Right ventricle myocardium inferior (tissue), 1 donor: ENCODE data around the gene ALPG. TPM values are rescaled to one million over a fixed set of nuclear protein-coding genes. Genes with fewer than 3 reads are reported as not detected.
"Not testable (repeated sequence)": the region's sequence is repeated elsewhere in the genome, so short reads cannot be mapped to it uniquely, and the experiment has no call there.

Source experiments
- ATAC-seq: fragments of 200-7000 bp; cut with Tn5 transposase; one replicate; pipeline ENCODE4 v1.9.1; 2020; ENCODE audit warnings: mild to moderate bottlenecking, moderate library complexity
- DNase-seq: peaks from one replicate; pipeline ENCODE4 v3.0.0; 2021; ENCODE audit errors: missing footprints
- intact Hi-C: fragments of 100-400 bp; cut with DNase I; formaldehyde crosslinking; loops from one replicate; pipeline ENCODE4 v1.11.0; 2022
- total RNA-seq: library from RNA; stranded (reverse); fragmentation: NEBNext Ultra II Directional; extraction: Animal tissue kit (Norgen Biotek cat#: 25700); gene quantifications from one replicate; pipeline ENCODE4 v1.2.1, GENCODE V29; 2021
- donor health status: DM: no; HTN: yes; CAD: no; lungs with severe emphysema.

The ALPG gene
- total RNA-seq, 1 donor from 2014 or later = not detected

GRCh38 chr2:232415736-232416520, 9.3 kb downstream of the ALPG start:
- ATAC-seq (no peak), DNase-seq (no peak)
- intact Hi-C loops = no loop called here

- intact Hi-C loops = no loop called here
- DNase-seq = peak; percentile 48
- ATAC-seq = no peak
Measured at GRCh38 chr2:232416521-232417470, 10.2 kb downstream of the ALPG start.

GRCh38 chr2:232417489-232417888, 10.8 kb downstream of the ALPG start:
- ATAC-seq = no peak
- no peak for DNase-seq
- intact Hi-C loops = no loop called here

- intact Hi-C loops = no loop called here
- no peak for ATAC-seq
- DNase-seq = no peak
Measured at GRCh38 chr2:232418056-232418455, 11.4 kb downstream of the ALPG start.

GRCh38 chr2:232418466-232419244, 12.0 kb downstream of the ALPG start:
- DNase-seq = peak; percentile 37
- intact Hi-C loops = no loop called here
- ATAC-seq = no peak

- no peak for ATAC-seq
- DNase-seq = peak; percentile 41
- intact Hi-C loops = no loop called here
Measured at GRCh38 chr2:232419245-232420072, 12.8 kb downstream of the ALPG start.

- intact Hi-C loops = no loop called here
- ATAC-seq (no peak), DNase-seq (no peak)
Measured at GRCh38 chr2:232420073-232420454, 13.4 kb downstream of the ALPG start.

- no peak for ATAC-seq
- DNase-seq = peak; percentile 45
- intact Hi-C loops = no loop called here
Measured at GRCh38 chr2:232420463-232421188, 14.0 kb downstream of the ALPG start.

GRCh38 chr2:232421189-232421785, 14.6 kb downstream of the ALPG start:
- intact Hi-C loops = no loop called here
- DNase-seq (peak; percentile 45), ATAC-seq (no peak)

GRCh38 chr2:232422051-232422450, 15.4 kb downstream of the ALPG start:
- DNase-seq (peak; percentile 45), ATAC-seq (no peak)
- intact Hi-C loops = no loop called here

GRCh38 chr2:232422996-232423395, 16.4 kb downstream of the ALPG start:
- intact Hi-C loops, ATAC-seq, DNase-seq: not testable (repeated sequence)

- intact Hi-C loops, DNase-seq, ATAC-seq: not testable (repeated sequence)
Measured at GRCh38 chr2:232423407-232423806, 16.8 kb downstream of the ALPG start.

GRCh38 chr2:232431705-232432590, 25.3 kb downstream of the ALPG start:
- no peak for ATAC-seq
- DNase-seq = peak; percentile 45
- intact Hi-C loops = loop anchor here (10.0 kb wide), 1 partner anchor 107 kb away; no protein-coding TSS in a partner anchor

GRCh38 chr2:232432598-232433184, 26.0 kb downstream of the ALPG start:
- no peak for ATAC-seq
- peak; percentile 39 for DNase-seq
- intact Hi-C loops = loop anchor here (10.0 kb wide), 1 partner anchor 108 kb away; no protein-coding TSS in a partner anchor

- intact Hi-C loops = loop anchor here (10.0 kb wide), 1 partner anchor 109 kb away; no protein-coding TSS in a partner anchor
- ATAC-seq = not testable (repeated sequence)
- peak; percentile 11 for DNase-seq
Measured at GRCh38 chr2:232433622-232434021, 27.0 kb downstream of the ALPG start.
